Bronchial epithelial cell (primary cell): ENCODE results near the gene SEPSECS. TPM values are rescaled to one million over a fixed set of nuclear protein-coding genes. Genes with fewer than 3 reads are reported as not detected.

Experiments used
- DNase-seq: peaks from one replicate; pipeline ENCODE4 v3.0.0-alpha.2; 2010; ENCODE audit warnings: low read depth
- FAIRE-seq: peaks from 2 replicates; lab custom pipeline; 2011; peaks lifted over from hg19 to GRCh38; lab: Jason Lieb, UNC
- H3K27me3 ChIP-seq: 2 replicates; pipeline ENCODE4 v1.5.1; 2011; ENCODE audit warnings: low read length; ENCODE audit not compliant: control insufficient read depth, insufficient read depth
- H3K36me3 ChIP-seq: 2 replicates; pipeline ENCODE4 v1.5.1; 2011; ENCODE audit warnings: low read length; ENCODE audit not compliant: control insufficient read depth, insufficient read depth
- H3K4me3 ChIP-seq: 2 replicates; pipeline ENCODE4 v1.5.1; 2011; ENCODE audit warnings: mild to moderate bottlenecking, low read depth, low read length, control low read depth
- CTCF ChIP-seq: IDR thresholded peaks from 2 replicates; pipeline ENCODE4 v1.5.1; 2011; ENCODE audit warnings: mild to moderate bottlenecking, moderate library complexity, low read length, control low read depth, inconsistent platforms; ENCODE audit not compliant: insufficient read depth, severe bottlenecking
- total RNA-seq: library from RNA; depleted of rRNA; stranded (reverse); fragments of >200 nt; gene quantifications from 2 replicates; pipeline ENCODE4 v1.2.1, GENCODE V29; 2014

The SEPSECS gene
- total RNA-seq, 1 donor from 2014 or later: 6.6 TPM

DNA sequence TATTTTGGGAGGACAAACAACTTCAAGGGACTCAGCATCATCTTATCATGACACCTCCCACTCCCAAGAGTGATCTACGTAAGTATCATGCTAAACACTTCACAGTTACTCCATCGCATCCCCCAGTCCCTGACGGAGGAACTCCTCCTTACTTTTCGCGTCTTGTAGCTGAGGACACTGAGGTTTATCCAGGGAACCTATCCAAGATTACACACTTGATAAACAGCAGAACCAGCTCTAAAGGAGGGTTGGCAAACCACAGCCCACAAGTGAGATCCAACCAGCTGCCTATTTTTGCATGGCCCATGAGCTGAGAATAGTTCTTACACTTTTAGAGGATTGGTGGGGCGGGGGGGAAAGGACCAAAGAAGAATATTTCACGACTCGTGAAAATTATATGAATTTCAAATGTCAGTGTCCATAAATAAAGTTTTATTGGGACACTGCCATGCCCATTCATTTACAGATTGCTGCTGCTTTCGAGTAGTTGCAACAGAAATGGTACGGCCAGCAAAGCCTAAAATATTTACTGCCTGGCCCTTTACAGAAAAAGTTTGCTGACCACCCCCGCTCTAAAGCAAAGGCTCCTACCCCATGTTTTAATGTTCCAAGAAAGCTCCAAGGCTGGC is 47.8 kb downstream of the SEPSECS start:
- no peaks in the 10 kb centered on the region for H3K27me3 ChIP-seq
- DNase-seq: no peak
- TF ChIP-seq CTCF: no peak
- H3K4me3 ChIP-seq: no peak overlapping the region
- FAIRE-seq: no peak
- no peaks in the 10 kb centered on the region for H3K36me3 ChIP-seq

DNA sequence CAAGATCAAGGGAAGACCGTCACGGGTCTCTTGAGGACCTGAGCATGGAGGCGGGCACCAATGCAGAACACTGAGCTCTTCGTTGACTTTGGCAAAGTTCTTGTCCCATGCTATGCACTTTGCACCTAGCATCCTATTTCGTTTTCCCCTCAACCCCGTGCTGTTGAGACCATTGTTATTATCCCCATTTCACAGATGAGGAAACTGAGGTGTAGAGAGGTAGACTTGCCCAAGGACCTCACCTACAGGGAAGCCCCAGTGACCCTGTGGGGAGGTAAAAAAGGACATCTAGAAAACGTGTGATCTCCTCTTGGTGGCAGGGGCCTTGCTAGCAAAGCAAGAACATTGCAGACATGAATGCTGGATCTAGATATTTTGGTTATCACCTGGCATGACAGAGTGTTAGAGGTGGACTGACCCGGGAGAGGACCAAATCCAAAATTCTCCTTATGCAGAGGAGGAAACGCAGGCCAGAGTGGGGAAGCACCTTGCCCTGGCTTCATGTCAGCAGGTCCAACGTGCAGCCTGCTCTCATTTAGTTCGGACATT is 48.5 kb downstream of the SEPSECS start:
- no peak for FAIRE-seq
- TF ChIP-seq CTCF: no peak
- H3K36me3 ChIP-seq: no peaks in the 10 kb centered on the region
- DNase-seq: no peak
- H3K27me3 ChIP-seq: no peaks in the 10 kb centered on the region
- H3K4me3 ChIP-seq: no peak overlapping the region

- H3K36me3 ChIP-seq: no peaks in the 10 kb centered on the region
- no peak overlapping the region for H3K4me3 ChIP-seq
- FAIRE-seq (no peak), DNase-seq (no peak)
- TF ChIP-seq CTCF: no peak
- H3K27me3 ChIP-seq: no peaks in the 10 kb centered on the region
Observed at GRCh38 chr4:25110527-25111329, 49.5 kb downstream of the SEPSECS start.

DNA sequence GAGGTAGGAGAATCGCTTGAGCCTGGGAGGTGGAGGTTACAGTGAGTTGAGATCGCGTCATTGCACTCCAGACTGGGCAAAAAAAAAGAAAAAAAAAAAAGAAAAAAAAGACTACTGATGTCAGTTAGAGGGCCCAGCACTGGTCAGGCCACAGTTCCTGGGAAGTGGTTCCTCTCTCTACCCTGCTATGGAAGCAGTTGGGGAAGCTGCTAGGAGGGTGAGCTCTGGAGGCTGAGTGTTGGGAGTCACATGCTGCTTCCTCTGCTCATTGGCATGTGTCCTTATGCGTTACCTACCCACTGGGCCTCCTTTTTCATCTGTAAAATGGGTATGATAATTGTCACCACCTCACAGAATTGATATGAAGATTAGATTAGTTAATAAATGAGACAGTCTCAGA is 50.7 kb downstream of the SEPSECS start:
- TF ChIP-seq CTCF: no peak
- Histone ChIP-seq H3K4me3 (no peak overlapping the region), H3K27me3 (no peaks in the 10 kb centered on the region), H3K36me3 (no peaks in the 10 kb centered on the region)
- DNase-seq: no peak
- no peak for FAIRE-seq

GRCh38 chr4:25108556-25108955 is 51.7 kb downstream of the SEPSECS start:
- no peaks in the 10 kb centered on the region for H3K27me3 ChIP-seq
- no peaks in the 10 kb centered on the region for H3K36me3 ChIP-seq
- no peak for TF ChIP-seq CTCF
- FAIRE-seq (no peak), DNase-seq (no peak)
- no peak overlapping the region for H3K4me3 ChIP-seq
